ENCODE results near the gene CDH13. TPM values are rescaled to one million over a fixed set of nuclear protein-coding genes. Genes with fewer than 3 reads are reported as not detected.

CDH13 gene
- total RNA-seq, 2 experiments from 2014 or later: not detected

DNA sequence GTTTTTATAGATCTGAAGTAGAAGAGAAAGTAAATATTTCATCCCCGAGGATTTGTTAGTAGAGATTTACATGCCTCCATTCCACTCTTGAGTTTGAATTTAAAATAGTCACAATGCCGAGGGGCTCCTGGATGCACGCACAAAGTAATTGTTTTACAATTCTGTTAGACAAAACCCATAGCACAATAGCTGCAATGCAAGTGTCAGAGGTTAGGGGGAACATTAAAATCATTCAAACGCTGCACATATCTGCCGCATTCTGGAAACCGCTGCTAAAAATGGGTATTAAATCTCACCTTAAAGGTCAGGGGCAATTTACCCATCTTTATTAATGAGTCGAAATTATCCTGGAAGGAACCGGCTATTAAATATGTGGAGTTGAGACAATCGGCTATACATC is 652.5 kb downstream of the CDH13 start:
- no peaks in the 10 kb centered on the region for H3K9me3 ChIP-seq (ENCODE audit: low read length)
- H3K4me3 ChIP-seq (ENCODE audit: low read depth, low read length, poor library complexity, severe bottlenecking): no peak overlapping the region
- H3K9me2 ChIP-seq (ENCODE audit: insufficient read depth, low read length): no peaks in the 10 kb centered on the region
- CTCF ChIA-PET (ENCODE audit: unreplicated experiment): no interaction called here
- no peaks in the 10 kb centered on the region for H3K36me3 ChIP-seq (ENCODE audit: insufficient read depth, low read length)
- H3K4me2 ChIP-seq (ENCODE audit: low read length): no peak overlapping the region
- TF ChIP-seq EZH2phosphoT487 (IDR thresholded peaks at IDR 0.05; ENCODE audit: borderline replicate concordance, low read depth, low read length): no peak
- TF ChIP-seq, protein P1, sequence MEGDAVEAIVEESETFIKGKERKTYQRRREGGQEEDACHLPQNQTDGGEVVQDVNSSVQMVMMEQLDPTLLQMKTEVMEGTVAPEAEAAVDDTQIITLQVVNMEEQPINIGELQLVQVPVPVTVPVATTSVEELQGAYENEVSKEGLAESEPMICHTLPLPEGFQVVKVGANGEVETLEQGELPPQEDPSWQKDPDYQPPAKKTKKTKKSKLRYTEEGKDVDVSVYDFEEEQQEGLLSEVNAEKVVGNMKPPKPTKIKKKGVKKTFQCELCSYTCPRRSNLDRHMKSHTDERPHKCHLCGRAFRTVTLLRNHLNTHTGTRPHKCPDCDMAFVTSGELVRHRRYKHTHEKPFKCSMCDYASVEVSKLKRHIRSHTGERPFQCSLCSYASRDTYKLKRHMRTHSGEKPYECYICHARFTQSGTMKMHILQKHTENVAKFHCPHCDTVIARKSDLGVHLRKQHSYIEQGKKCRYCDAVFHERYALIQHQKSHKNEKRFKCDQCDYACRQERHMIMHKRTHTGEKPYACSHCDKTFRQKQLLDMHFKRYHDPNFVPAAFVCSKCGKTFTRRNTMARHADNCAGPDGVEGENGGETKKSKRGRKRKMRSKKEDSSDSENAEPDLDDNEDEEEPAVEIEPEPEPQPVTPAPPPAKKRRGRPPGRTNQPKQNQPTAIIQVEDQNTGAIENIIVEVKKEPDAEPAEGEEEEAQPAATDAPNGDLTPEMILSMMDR (conservative IDR thresholded peaks at IDR 0.05; ENCODE audit: low read length): no peak
- H4K20me1 ChIP-seq (ENCODE audit: insufficient read depth, low read length): no peaks in the 10 kb centered on the region
- intact Hi-C loops (cut with micrococcal nuclease; ENCODE audit: unreplicated experiment): no loop called here
- no TSS peak for BruUV-seq (replicated peaks)
- no peak overlapping the region for H2AFZ ChIP-seq (ENCODE audit: low read length)
- POLR2A ChIA-PET: no interaction called here
- H3K4me1 ChIP-seq (ENCODE audit: insufficient read depth, low read length, poor library complexity, severe bottlenecking): no peaks in the 10 kb centered on the region
- DNase-seq (ENCODE audit: low spot score): no peak
- no peaks in the 10 kb centered on the region for H3K79me2 ChIP-seq (ENCODE audit: insufficient read depth, low read depth, low read length)
- no peak overlapping the region for H3K27ac ChIP-seq (ENCODE audit: low read depth, low read length, poor library complexity, severe bottlenecking)

DNA sequence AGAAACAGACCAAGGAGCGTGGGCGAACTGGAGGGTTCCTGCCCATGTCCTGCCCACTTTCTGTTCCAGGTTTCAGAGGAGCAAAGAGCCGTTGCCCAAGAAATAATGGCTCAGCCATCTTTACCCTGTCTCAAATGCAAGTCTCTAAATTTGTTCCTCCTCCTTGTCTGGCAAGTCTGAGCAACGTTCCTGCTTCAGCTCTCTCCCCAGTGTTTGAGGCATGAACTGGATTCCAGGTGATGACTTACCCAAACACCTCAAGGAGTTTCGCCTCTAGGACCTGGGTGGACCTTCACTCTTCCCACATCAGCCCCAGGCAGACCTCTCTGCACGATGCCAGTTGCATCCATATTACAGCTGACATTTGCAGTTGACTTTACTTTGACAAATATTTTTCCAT is 659.2 kb downstream of the CDH13 start:
- no TSS peak for BruUV-seq (replicated peaks)
- Histone ChIP-seq H3K4me3 (ENCODE audit: low read depth, low read length, poor library complexity, severe bottlenecking) (no peak overlapping the region), H4K20me1 (ENCODE audit: insufficient read depth, low read length) (no peaks in the 10 kb centered on the region), H3K9me3 (ENCODE audit: low read length) (no peaks in the 10 kb centered on the region), H3K9me2 (ENCODE audit: insufficient read depth, low read length) (no peaks in the 10 kb centered on the region), H3K79me2 (ENCODE audit: insufficient read depth, low read depth, low read length) (no peaks in the 10 kb centered on the region), H2AFZ (ENCODE audit: low read length) (no peak overlapping the region), H3K4me2 (ENCODE audit: low read length) (no peak overlapping the region), H3K4me1 (ENCODE audit: insufficient read depth, low read length, poor library complexity, severe bottlenecking) (no peaks in the 10 kb centered on the region), H3K27ac (ENCODE audit: low read depth, low read length, poor library complexity, severe bottlenecking) (no peak overlapping the region), H3K36me3 (ENCODE audit: insufficient read depth, low read length) (no peaks in the 10 kb centered on the region)
- no peak for TF ChIP-seq EZH2phosphoT487 (IDR thresholded peaks at IDR 0.05; ENCODE audit: borderline replicate concordance, low read depth, low read length)
- TF ChIP-seq, protein P1 (conservative IDR thresholded peaks at IDR 0.05; ENCODE audit: low read length): no peak
- intact Hi-C loops (cut with micrococcal nuclease; ENCODE audit: unreplicated experiment): no loop called here
- ChIA-PET CTCF (ENCODE audit: unreplicated experiment) (no interaction called here), POLR2A (no interaction called here)
- no peak for DNase-seq (ENCODE audit: low spot score)

DNA sequence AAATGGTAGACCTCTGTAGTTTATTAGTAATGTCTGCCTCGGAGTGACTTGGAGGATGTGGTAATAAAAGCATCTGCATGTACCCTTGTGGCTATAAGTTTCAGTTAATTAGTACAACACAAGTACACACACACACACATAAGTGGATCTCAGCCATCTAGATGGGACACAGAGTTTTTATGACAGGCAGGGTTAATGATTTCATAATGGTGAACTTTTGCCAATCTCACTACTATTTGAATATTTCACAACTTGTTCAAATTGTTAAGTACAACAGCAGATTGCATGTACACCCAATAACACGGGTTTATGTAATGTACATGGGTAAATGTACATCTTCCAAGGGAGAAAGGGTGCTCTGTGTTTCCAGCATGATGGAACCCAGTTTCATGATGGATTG is 669.7 kb downstream of the CDH13 start:
- POLR2A ChIA-PET: no interaction called here

More for the DNA sequence above, 669.7 kb downstream of the CDH13 start:
- Histone ChIP-seq H3K36me3 (ENCODE audit: insufficient read depth, low read length) (no peaks in the 10 kb centered on the region), H3K4me1 (ENCODE audit: insufficient read depth, low read length, poor library complexity, severe bottlenecking) (no peaks in the 10 kb centered on the region), H3K9me2 (ENCODE audit: insufficient read depth, low read length) (no peaks in the 10 kb centered on the region), H3K4me3 (ENCODE audit: low read depth, low read length, poor library complexity, severe bottlenecking) (no peak overlapping the region), H3K79me2 (ENCODE audit: insufficient read depth, low read depth, low read length) (no peaks in the 10 kb centered on the region), H2AFZ (ENCODE audit: low read length) (no peak overlapping the region), H4K20me1 (ENCODE audit: insufficient read depth, low read length) (no peaks in the 10 kb centered on the region), H3K27ac (ENCODE audit: low read depth, low read length, poor library complexity, severe bottlenecking) (no peak overlapping the region), H3K9me3 (ENCODE audit: low read length) (no peaks in the 10 kb centered on the region), H3K4me2 (ENCODE audit: low read length) (no peak overlapping the region)
- no peak for TF ChIP-seq EZH2phosphoT487 (IDR thresholded peaks at IDR 0.05; ENCODE audit: borderline replicate concordance, low read depth, low read length)
- TF ChIP-seq, protein P1 (conservative IDR thresholded peaks at IDR 0.05; ENCODE audit: low read length): no peak
- intact Hi-C loops (cut with micrococcal nuclease; ENCODE audit: unreplicated experiment): no loop called here
- no peak for DNase-seq (ENCODE audit: low spot score)
- BruUV-seq (replicated peaks): no TSS peak
- CTCF ChIA-PET (ENCODE audit: unreplicated experiment): no interaction called here

All from OCI-LY7 (cell line).